BE2C (cell line): ENCODE results near the gene ART5.

Experiments used
- DNase-seq: peaks from one replicate; pipeline ENCODE4 v3.0.0-alpha.2; 2020
- H3K27me3 ChIP-seq: fragments of 250-450 bp; sonication (Bioruptor Pico); 2 replicates; pipeline ENCODE4 v1.5.1; 2020; ENCODE audit warnings: mild to moderate bottlenecking
- H3K36me3 ChIP-seq: fragments of 250-450 bp; sonication (Bioruptor Pico); 2 replicates; pipeline ENCODE4 v1.5.1; 2020; ENCODE audit warnings: mild to moderate bottlenecking
- H3K4me1 ChIP-seq: fragments of 250-450 bp; sonication (Bioruptor Pico); 2 replicates; pipeline ENCODE4 v1.5.1; 2020
- H3K4me3 ChIP-seq: 2 replicates; pipeline ENCODE4 v1.5.1; 2011; ENCODE audit warnings: low read depth, low read length
- H3K9me3 ChIP-seq: fragments of 250-450 bp; sonication (Bioruptor Pico); 2 replicates; pipeline ENCODE4 v1.5.1; 2020
- CTCF ChIP-seq: IDR thresholded peaks from 2 replicates; pipeline ENCODE4 v1.5.1; 2012; ENCODE audit warnings: mild to moderate bottlenecking, low read depth, low read length

ART5 gene

GRCh38 chr11:3638513-3638912, 3.3 kb downstream of the ART5 start:
- no peak for DNase-seq
- no peaks in the 10 kb centered on the region; the same call in 1 of the 2 replicates for H3K27me3 ChIP-seq
- H3K9me3 ChIP-seq = no peaks in the 10 kb centered on the region
- H3K4me3 ChIP-seq = no peak overlapping the region
- no peaks in the 10 kb centered on the region for H3K4me1 ChIP-seq
- H3K36me3 ChIP-seq = no peaks in the 10 kb centered on the region
- TF ChIP-seq CTCF = no peak

- Histone ChIP-seq H3K36me3 (no peaks in the 10 kb centered on the region), H3K4me3 (no peak overlapping the region), H3K9me3 (no peaks in the 10 kb centered on the region), H3K27me3 (no peaks in the 10 kb centered on the region; the same call in 1 of the 2 replicates), H3K4me1 (no peaks in the 10 kb centered on the region)
- TF ChIP-seq CTCF = no peak
- no peak for DNase-seq
These were observed 4.6 kb downstream of the ART5 start for GRCh38 chr11:3637201-3637600.

GRCh38 chr11:3635641-3636375, 6.0 kb downstream of the ART5 start:
- no peak for DNase-seq
- H3K9me3 ChIP-seq = no peaks in the 10 kb centered on the region
- no peak overlapping the region for H3K4me3 ChIP-seq
- no peaks in the 10 kb centered on the region for H3K36me3 ChIP-seq
- TF ChIP-seq CTCF = no peak
- H3K4me1 ChIP-seq = no peaks in the 10 kb centered on the region
- H3K27me3 ChIP-seq = no peaks in the 10 kb centered on the region

- no peak for TF ChIP-seq CTCF
- Histone ChIP-seq H3K4me3 (no peak overlapping the region), H3K9me3 (no peaks in the 10 kb centered on the region), H3K36me3 (no peaks in the 10 kb centered on the region), H3K4me1 (no peaks in the 10 kb centered on the region), H3K27me3 (no peaks in the 10 kb centered on the region)
- no peak for DNase-seq
These were observed 9.6 kb downstream of the ART5 start for GRCh38 chr11:3632070-3632660.

GRCh38 chr11:3631331-3631730, 10.5 kb downstream of the ART5 start:
- Histone ChIP-seq H3K36me3 (no peaks in the 10 kb centered on the region), H3K9me3 (no peaks in the 10 kb centered on the region), H3K27me3 (no peaks in the 10 kb centered on the region), H3K4me1 (no peaks in the 10 kb centered on the region), H3K4me3 (no peak overlapping the region)
- TF ChIP-seq CTCF = no peak
- no peak for DNase-seq

GRCh38 chr11:3627291-3627690, 14.5 kb downstream of the ART5 start:
- Histone ChIP-seq H3K9me3 (no peaks in the 10 kb centered on the region), H3K27me3 (no peaks in the 10 kb centered on the region), H3K4me3 (no peak overlapping the region), H3K4me1 (no peaks in the 10 kb centered on the region), H3K36me3 (no peaks in the 10 kb centered on the region)
- no peak for DNase-seq
- no peak for TF ChIP-seq CTCF
